Stimulated activated effector memory CD8-positive, alpha-beta T cell treated with anti-CD3 and anti-CD28 coated beads, Interleukin-12 subunit alpha, Interleukin-12 subunit beta, amount 100 ng/mL, for 72 hours (primary cell): ENCODE data around the gene CNTNAP2.
"Not testable (repeated sequence)": the region's sequence is repeated elsewhere in the genome, so short reads cannot be mapped to it uniquely, and the experiment has no call there.

ENCODE experiments used
- ATAC-seq: fragments of 150-1000 bp; cut with Tn5 transposase; 2 replicates; pipeline ENCODE4 v1.10.0; 2021
- DNase-seq, 2 donors: peaks; one replicate each; pipeline ENCODE4 v3.0.0; 2021 to 2022; ENCODE audit warnings: low spot score in 2 of 2
- H3K27ac Mint-ChIP-seq: one replicate; pipeline ENCODE4 v1.8.0; 2022; ENCODE audit warnings: mild to moderate bottlenecking, mixed read lengths
- H3K36me3 Mint-ChIP-seq: one replicate; pipeline ENCODE4 v1.8.0; 2022; ENCODE audit warnings: mild to moderate bottlenecking, mixed read lengths
- H3K4me1 Mint-ChIP-seq: one replicate; pipeline ENCODE4 v1.8.0; 2022; ENCODE audit warnings: mixed read lengths
- H3K4me3 Mint-ChIP-seq: one replicate; pipeline ENCODE4 v1.8.0; 2022; ENCODE audit warnings: mild to moderate bottlenecking, mixed read lengths
- H3K9me3 Mint-ChIP-seq: one replicate; pipeline ENCODE4 v1.8.0; 2022; ENCODE audit warnings: mixed read lengths

The CNTNAP2 gene

GRCh38 chr7:148437043-148437442 is 2320.4 kb downstream of the CNTNAP2 start:
- H3K4me3 Mint-ChIP-seq: no peak overlapping the region

GRCh38 chr7:148442141-148442655 is 2325.6 kb downstream of the CNTNAP2 start:
- no peaks in the 10 kb centered on the region for H3K36me3 Mint-ChIP-seq
- no peak for ATAC-seq
- no peak for DNase-seq
- peaks cover 8% of the 10 kb centered on the region for H3K4me1 Mint-ChIP-seq
- H3K27ac Mint-ChIP-seq: no peak overlapping the region
- H3K9me3 Mint-ChIP-seq: no peaks in the 10 kb centered on the region
- H3K4me3 Mint-ChIP-seq: no peak overlapping the region

More at GRCh38 chr7:148437043-148437442, 2320.4 kb downstream of the CNTNAP2 start:
- Mint-ChIP-seq H3K4me1 (no peaks in the 10 kb centered on the region), H3K36me3 (no peaks in the 10 kb centered on the region), H3K9me3 (no peaks in the 10 kb centered on the region), H3K27ac (no peak overlapping the region)
- DNase-seq (no peak), ATAC-seq (peak; percentile 27)

GRCh38 chr7:148442933-148443332 is 2326.3 kb downstream of the CNTNAP2 start:
- no peak for ATAC-seq
- H3K4me1 Mint-ChIP-seq: peaks cover 13% of the 10 kb centered on the region

GRCh38 chr7:148445260-148446044 is 2328.9 kb downstream of the CNTNAP2 start:
- no peak for ATAC-seq
- Mint-ChIP-seq H3K4me1 (peaks cover 13% of the 10 kb centered on the region), H3K36me3 (no peaks in the 10 kb centered on the region), H3K4me3 (no peak overlapping the region), H3K9me3 (no peaks in the 10 kb centered on the region), H3K27ac (no peak overlapping the region)
- DNase-seq: no peak

More at GRCh38 chr7:148442933-148443332, 2326.3 kb downstream of the CNTNAP2 start:
- no peak for DNase-seq
- H3K4me3 Mint-ChIP-seq: no peak overlapping the region
- H3K27ac Mint-ChIP-seq: no peak overlapping the region
- H3K36me3 Mint-ChIP-seq: no peaks in the 10 kb centered on the region
- no peaks in the 10 kb centered on the region for H3K9me3 Mint-ChIP-seq

GRCh38 chr7:148447221-148447849 is 2330.7 kb downstream of the CNTNAP2 start:
- no peaks in the 10 kb centered on the region for H3K9me3 Mint-ChIP-seq
- ATAC-seq: peak; percentile 87
- no peaks in the 10 kb centered on the region for H3K36me3 Mint-ChIP-seq
- no peak overlapping the region for H3K27ac Mint-ChIP-seq
- H3K4me3 Mint-ChIP-seq: no peak overlapping the region
- peaks cover 13% of the 10 kb centered on the region for H3K4me1 Mint-ChIP-seq
- no peak for DNase-seq

GRCh38 chr7:148451526-148451925 is 2334.9 kb downstream of the CNTNAP2 start:
- not testable (repeated sequence) for ATAC-seq, H3K9me3 Mint-ChIP-seq

GRCh38 chr7:148456351-148456750 is 2339.8 kb downstream of the CNTNAP2 start:
- DNase-seq: no peak
- Mint-ChIP-seq H3K36me3 (no peaks in the 10 kb centered on the region), H3K4me3 (no peak overlapping the region), H3K4me1 (no peaks in the 10 kb centered on the region), H3K27ac (no peak overlapping the region), H3K9me3 (no peaks in the 10 kb centered on the region)
- peak; percentile 45 for ATAC-seq

More at GRCh38 chr7:148451526-148451925, 2334.9 kb downstream of the CNTNAP2 start:
- not testable (repeated sequence) for DNase-seq, H3K4me3 Mint-ChIP-seq, H3K36me3 Mint-ChIP-seq, H3K27ac Mint-ChIP-seq
- peaks cover 13% of the 10 kb centered on the region for H3K4me1 Mint-ChIP-seq

- no peak for DNase-seq
- Mint-ChIP-seq H3K9me3 (peaks cover 4% of the 10 kb centered on the region), H3K4me3 (no peak overlapping the region), H3K4me1 (no peaks in the 10 kb centered on the region), H3K36me3 (no peaks in the 10 kb centered on the region), H3K27ac (no peak overlapping the region)
- peak; percentile 32 for ATAC-seq
Measured at GRCh38 chr7:148457310-148457921, 2340.8 kb downstream of the CNTNAP2 start.

- Mint-ChIP-seq H3K9me3 (peaks cover 4% of the 10 kb centered on the region), H3K27ac (no peak overlapping the region), H3K4me3 (no peak overlapping the region), H3K36me3 (no peaks in the 10 kb centered on the region), H3K4me1 (peaks cover 3% of the 10 kb centered on the region)
- no peak for ATAC-seq
- DNase-seq: no peak
Measured at GRCh38 chr7:148458263-148458662, 2341.7 kb downstream of the CNTNAP2 start.

GRCh38 chr7:148461392-148462179 is 2345.0 kb downstream of the CNTNAP2 start:
- ATAC-seq (no peak), DNase-seq (no peak)
- Mint-ChIP-seq H3K27ac (no peak overlapping the region), H3K9me3 (peaks cover 4% of the 10 kb centered on the region), H3K36me3 (no peaks in the 10 kb centered on the region), H3K4me3 (no peak overlapping the region), H3K4me1 (peaks cover 7% of the 10 kb centered on the region)

- not testable (repeated sequence) for H3K36me3 Mint-ChIP-seq, H3K27ac Mint-ChIP-seq, H3K4me1 Mint-ChIP-seq, H3K4me3 Mint-ChIP-seq, H3K9me3 Mint-ChIP-seq, DNase-seq, ATAC-seq
Measured at GRCh38 chr7:148462774-148463173, 2346.2 kb downstream of the CNTNAP2 start.

- Mint-ChIP-seq H3K4me1 (peaks cover 7% of the 10 kb centered on the region), H3K36me3 (no peaks in the 10 kb centered on the region), H3K9me3 (peaks cover 4% of the 10 kb centered on the region), H3K27ac (no peak overlapping the region), H3K4me3 (no peak overlapping the region)
- ATAC-seq: no peak
- DNase-seq: no peak
Measured at GRCh38 chr7:148463210-148463609, 2346.6 kb downstream of the CNTNAP2 start.

GRCh38 chr7:148464947-148465346 is 2348.3 kb downstream of the CNTNAP2 start:
- no peak for ATAC-seq
- Mint-ChIP-seq H3K36me3 (no peaks in the 10 kb centered on the region), H3K4me1 (peaks cover 7% of the 10 kb centered on the region), H3K27ac (no peak overlapping the region), H3K4me3 (no peak overlapping the region), H3K9me3 (peaks cover 4% of the 10 kb centered on the region)
- DNase-seq: no peak

- H3K9me3 Mint-ChIP-seq, H3K4me1 Mint-ChIP-seq, H3K36me3 Mint-ChIP-seq, DNase-seq, H3K27ac Mint-ChIP-seq, H3K4me3 Mint-ChIP-seq, ATAC-seq: not testable (repeated sequence)
Measured at GRCh38 chr7:148465441-148465840, 2348.8 kb downstream of the CNTNAP2 start.

GRCh38 chr7:148466120-148466519 is 2349.5 kb downstream of the CNTNAP2 start:
- Mint-ChIP-seq H3K27ac (no peak overlapping the region), H3K36me3 (no peaks in the 10 kb centered on the region), H3K4me1 (peaks cover 7% of the 10 kb centered on the region), H3K9me3 (peaks cover 4% of the 10 kb centered on the region), H3K4me3 (no peak overlapping the region)
- ATAC-seq (no peak), DNase-seq (no peak)
